Common myeloid progenitor, CD34-positive (primary cell): ENCODE measurements around the gene PFKP.

Experiments
- CTCF ChIA-PET: fragments of 350-600 bp; sonication (Branson Sonifier 250); formaldehyde crosslinking; loops from one replicate; lab custom pipeline; 2021; ENCODE audit warnings: antibody characterized with exemption; lab: Charles Lee
- POLR2A ChIA-PET: fragments of 350-600 bp; sonication (Branson Sonifier 250); formaldehyde crosslinking; loops from one replicate; lab custom pipeline; 2021; ENCODE audit warnings: antibody characterized with exemption; lab: Charles Lee
- DNase-seq, 3 donors: peaks; one replicate each; pipeline versions ENCODE4 v3.0.0 to v3.0.0-alpha.2; 2013
- H3K27ac ChIP-seq, 2 experiments: 1 replicate in 1 of 2; 2 replicates in 1 of 2; pipeline ENCODE4 v1.7.0; 2013; ENCODE audit warnings: inconsistent platforms in 2 of 2, low read length in 2 of 2, mild to moderate bottlenecking in 2 of 2, low read depth in 1 of 2, moderate library complexity in 1 of 2; ENCODE audit not compliant: severe bottlenecking in 2 of 2, insufficient read depth in 1 of 2, poor library complexity in 1 of 2
- H3K27me3 ChIP-seq, 5 experiments: replicated peaks in 2 of 5; 1 replicate in 3 of 5; 2 replicates in 2 of 5; pipeline versions ENCODE4 v1.6.1 to v1.7.0; 2013; ENCODE audit warnings: low read length in 4 of 5, mild to moderate bottlenecking in 2 of 5, moderate library complexity in 2 of 5, inconsistent platforms in 1 of 5; ENCODE audit not compliant: insufficient read depth in 5 of 5, control insufficient read depth in 4 of 5
- H3K36me3 ChIP-seq, 4 experiments: 1 replicate in 2 of 4; 2 replicates in 2 of 4; pipeline versions ENCODE4 v1.6.1 to v1.7.0; 2013; ENCODE audit warnings: low read length in 3 of 4, control low read depth in 1 of 4, mild to moderate bottlenecking in 1 of 4; ENCODE audit not compliant: control insufficient read depth in 4 of 4, insufficient read depth in 4 of 4
- H3K4me1 ChIP-seq, 4 experiments: 1 replicate in 3 of 4; 2 replicates in 1 of 4; pipeline versions ENCODE4 v1.6.1 to v1.7.1; 2013; ENCODE audit warnings: low read length in 3 of 4, mild to moderate bottlenecking in 3 of 4, control low read depth in 1 of 4, inconsistent platforms in 1 of 4, moderate library complexity in 1 of 4; ENCODE audit not compliant: control insufficient read depth in 4 of 4, insufficient read depth in 4 of 4; ENCODE audit errors: control extremely low read depth in 1 of 4
- H3K4me3 ChIP-seq, 7 experiments: 1 replicate in 4 of 7; 2 replicates in 3 of 7; pipeline versions ENCODE4 v1.5.1 to v1.7.0; 2013; ENCODE audit warnings: mild to moderate bottlenecking in 7 of 7, low read length in 6 of 7, moderate library complexity in 6 of 7, inconsistent platforms in 2 of 7, low read depth in 2 of 7, control low read depth in 1 of 7; ENCODE audit not compliant: insufficient read depth in 4 of 7, control insufficient read depth in 1 of 7; ENCODE audit errors: extremely low read depth in 1 of 7
- H3K9me3 ChIP-seq, 5 experiments: 1 replicate in 4 of 5; 2 replicates in 1 of 5; pipeline versions ENCODE4 v1.6.1 to v1.7.1; 2013; ENCODE audit warnings: low read length in 4 of 5, mild to moderate bottlenecking in 2 of 5, inconsistent platforms in 1 of 5, low read depth in 1 of 5, moderate library complexity in 1 of 5; ENCODE audit not compliant: control insufficient read depth in 4 of 5, insufficient read depth in 2 of 5; ENCODE audit errors: control extremely low read depth in 1 of 5
- WGBS: methylation state at CpG from one replicate; pipeline ENCODE4 v1.1.5; 2013; ENCODE audit not compliant: insufficient coverage; 5-methylcytosine and 5-hydroxymethylcytosine counted together

PFKP gene

DNA sequence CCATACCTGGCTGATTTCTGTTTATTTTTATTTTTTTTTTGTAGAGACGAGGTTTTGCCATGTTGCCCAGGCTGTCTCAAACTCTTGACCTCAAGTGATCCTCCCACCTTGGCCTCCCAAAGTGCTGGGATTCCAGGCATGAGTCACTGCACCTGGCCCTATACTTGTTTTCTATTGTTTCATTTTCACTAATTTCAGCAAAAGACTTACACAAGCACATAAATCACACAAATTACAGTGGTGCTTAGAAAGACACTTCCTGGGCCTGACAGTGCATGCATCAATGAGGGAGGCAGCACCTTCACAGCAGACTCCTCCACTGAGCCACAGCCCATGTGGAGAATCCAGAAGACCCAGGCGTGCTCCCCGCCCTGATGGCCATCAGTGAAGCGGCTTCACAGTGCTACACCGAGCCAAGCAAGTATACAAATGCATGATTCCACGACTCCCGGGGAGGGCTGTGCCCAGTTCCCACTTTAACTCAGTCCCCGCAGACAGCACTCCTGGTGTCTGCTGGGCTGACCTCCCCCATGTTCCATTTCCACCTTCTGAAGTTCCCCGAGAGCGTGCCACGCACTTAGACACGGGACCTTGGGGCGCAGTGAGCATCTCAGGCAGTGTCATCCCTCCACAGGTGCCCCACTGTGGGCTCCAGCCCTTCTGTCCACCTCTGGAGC is 84.7 kb downstream of the PFKP start:
- Histone ChIP-seq H3K36me3 (peaks cover 25 to 94% (median 73%) of the 10 kb centered on the region in 4 experiments), H3K27ac (no peak overlapping the region), H3K9me3 (no peaks in the 10 kb centered on the region), H3K4me3 (no peak overlapping the region), H3K27me3 (no peaks in the 10 kb centered on the region), H3K4me1 (no peaks in the 10 kb centered on the region)
- POLR2A ChIA-PET: no interaction called here
- CTCF ChIA-PET: interaction anchor here (1.6 kb wide), 1 partner anchor 12 kb away, joined by 5 read pairs; no protein-coding TSS in a partner anchor
- WGBS: over 99% methylated on average over 12 of the region's 13 CpGs
- no peak for DNase-seq

DNA sequence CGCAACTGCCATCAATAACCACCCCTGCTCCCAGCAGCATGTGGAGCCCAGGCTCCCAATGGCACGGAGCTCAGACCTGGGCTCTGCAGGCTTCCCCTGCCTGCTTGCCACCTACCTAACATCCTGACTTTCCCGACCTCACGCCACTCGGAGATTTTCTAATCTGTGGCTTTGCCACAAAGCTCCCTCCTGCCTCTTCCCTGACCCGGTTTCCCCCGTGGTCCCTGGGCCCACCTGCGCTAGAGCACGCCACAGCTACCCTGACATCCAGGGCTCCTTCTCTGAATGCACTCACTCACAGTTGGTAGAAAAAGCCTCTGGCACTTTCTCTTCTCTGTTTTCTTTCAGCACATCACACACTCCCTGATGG is 85.2 kb downstream of the PFKP start:
- no peak overlapping the region for H3K4me3 ChIP-seq
- H3K4me1 ChIP-seq: no peaks in the 10 kb centered on the region
- H3K36me3 ChIP-seq: peaks cover 21 to 94% (median 72%) of the 10 kb centered on the region in 4 experiments
- CTCF ChIA-PET: interaction anchor here (0.7 to 1.6 kb wide), 2 partner anchors 12 to 15 kb away, joined by 3 to 5 read pairs; no protein-coding TSS in a partner anchor
- H3K27me3 ChIP-seq: no peaks in the 10 kb centered on the region
- no peaks in the 10 kb centered on the region for H3K9me3 ChIP-seq
- WGBS: 98% methylated on average over 9 of the region's 9 CpGs
- POLR2A ChIA-PET: no interaction called here
- DNase-seq: no peak
- no peak overlapping the region for H3K27ac ChIP-seq

DNA sequence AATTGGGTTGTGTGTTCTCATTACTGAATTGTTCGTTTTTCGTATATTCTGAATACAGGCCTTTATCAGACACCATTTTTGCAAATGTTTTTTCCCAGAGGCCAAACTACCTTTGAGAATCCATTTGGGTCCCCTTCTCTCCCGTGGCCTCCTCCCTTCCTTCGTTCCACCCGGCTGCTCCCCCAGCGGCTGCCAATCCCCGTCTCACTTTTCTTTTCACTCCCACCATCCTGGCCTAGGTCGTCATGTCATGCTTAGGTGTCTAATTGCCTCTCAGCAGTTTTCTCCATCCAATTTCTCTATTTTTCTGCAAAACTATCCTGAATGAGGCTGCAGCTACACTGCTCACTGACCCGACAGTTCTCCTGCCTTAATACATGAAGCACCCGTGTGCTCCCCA is 87.3 kb downstream of the PFKP start:
- H3K4me3 ChIP-seq: no peak overlapping the region
- ChIA-PET CTCF (interaction anchor here (0.9 to 1.5 kb wide), 3 partner anchors 10 to 47 kb away, joined by 4 to 6 read pairs (median 4); no protein-coding TSS in a partner anchor), POLR2A (no interaction called here)
- 94% methylated on average over 9 of the region's 10 CpGs for WGBS
- H3K9me3 ChIP-seq: no peaks in the 10 kb centered on the region
- H3K36me3 ChIP-seq: peaks cover 13 to 94% (median 71%) of the 10 kb centered on the region in 4 experiments
- no peak for DNase-seq
- H3K27ac ChIP-seq: no peak overlapping the region
- H3K4me1 ChIP-seq: no peaks in the 10 kb centered on the region
- H3K27me3 ChIP-seq: no peaks in the 10 kb centered on the region

DNA sequence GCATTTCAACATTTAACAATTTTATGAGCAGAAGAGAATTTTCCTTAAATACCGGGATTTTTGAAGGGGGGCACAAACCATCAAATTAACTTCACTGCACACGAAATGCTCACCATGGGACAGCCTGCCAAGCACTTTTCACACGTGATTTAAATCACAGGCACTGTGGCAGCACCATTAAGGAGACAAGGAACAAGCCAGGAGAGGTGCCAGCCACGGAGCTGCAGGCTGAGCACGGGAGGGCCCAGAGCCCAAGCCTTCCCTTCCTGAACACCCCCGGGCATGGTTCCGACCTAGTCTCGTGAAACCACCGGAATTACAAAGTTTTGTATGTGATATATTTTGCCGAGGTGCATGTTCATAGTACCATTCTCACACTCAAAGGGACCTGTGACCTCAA is 91.8 kb downstream of the PFKP start:
- POLR2A ChIA-PET: no interaction called here
- no peaks in the 10 kb centered on the region for H3K27me3 ChIP-seq
- H3K4me1 ChIP-seq: no peaks in the 10 kb centered on the region
- H3K27ac ChIP-seq: no peak overlapping the region
- CTCF ChIA-PET: no interaction called here
- no peaks in the 10 kb centered on the region for H3K9me3 ChIP-seq
- H3K36me3 ChIP-seq: peaks cover 25 to 87% (median 66%) of the 10 kb centered on the region in 4 experiments
- 100% methylated on average over 4 of the region's 10 CpGs for WGBS
- H3K4me3 ChIP-seq: no peak overlapping the region
- no peak for DNase-seq

DNA sequence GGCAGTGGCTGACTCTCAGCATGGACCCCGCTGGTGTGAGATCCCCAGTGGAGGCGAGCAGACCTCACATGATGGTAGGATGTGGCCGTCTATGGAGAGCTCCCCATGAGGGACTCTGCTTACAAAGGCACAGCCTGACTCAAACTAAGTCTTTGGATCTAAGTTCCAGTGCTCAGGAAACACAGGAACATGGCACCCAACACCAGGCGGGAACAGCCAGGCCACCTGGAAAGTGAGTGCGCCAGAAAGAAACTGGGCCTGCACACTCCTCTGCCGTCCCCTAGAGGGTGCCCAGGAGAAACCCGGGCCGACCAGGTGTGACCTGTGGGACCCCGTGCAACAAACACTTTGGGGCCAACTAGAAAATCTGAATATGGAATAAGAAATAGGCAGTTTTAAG is 95.2 kb downstream of the PFKP start:
- DNase-seq: no peak
- peaks cover 26 to 89% (median 74%) of the 10 kb centered on the region in 4 experiments for H3K36me3 ChIP-seq
- H3K27ac ChIP-seq: no peak overlapping the region
- 94% methylated on average over 6 of the region's 9 CpGs for WGBS
- CTCF ChIA-PET: no interaction called here
- H3K27me3 ChIP-seq: no peaks in the 10 kb centered on the region
- H3K4me3 ChIP-seq: no peak overlapping the region
- POLR2A ChIA-PET: no interaction called here
- H3K9me3 ChIP-seq: no peaks in the 10 kb centered on the region
- H3K4me1 ChIP-seq: no peaks in the 10 kb centered on the region

DNA sequence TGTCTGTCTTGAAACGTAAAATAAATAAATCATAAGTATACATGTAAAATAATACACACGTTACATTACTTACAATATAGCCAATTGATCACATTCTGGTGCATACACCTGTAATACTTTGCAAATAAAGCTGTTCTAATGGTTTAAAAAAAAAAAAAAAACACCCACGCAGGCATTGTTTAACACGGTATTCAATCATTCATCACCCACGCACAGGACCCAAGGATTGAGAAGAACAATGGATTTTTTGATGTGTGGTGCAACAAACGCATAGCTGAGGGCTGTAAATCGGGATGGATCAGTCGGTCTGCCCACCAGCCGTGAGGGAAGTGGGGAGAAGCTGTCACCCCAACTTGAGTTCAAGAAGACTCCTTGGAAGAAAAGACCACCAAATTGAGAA is 96.5 kb downstream of the PFKP start:
- Histone ChIP-seq H3K4me1 (no peaks in the 10 kb centered on the region), H3K36me3 (peaks cover 28 to 89% (median 75%) of the 10 kb centered on the region in 4 experiments), H3K27me3 (no peaks in the 10 kb centered on the region), H3K4me3 (no peak overlapping the region), H3K9me3 (no peaks in the 10 kb centered on the region), H3K27ac (no peak overlapping the region)
- ChIA-PET POLR2A (no interaction called here), CTCF (interaction anchor here (1.0 to 1.8 kb wide), 2 partner anchors 8 to 11 kb away, joined by 5 to 6 read pairs; no protein-coding TSS in a partner anchor)
- 95% methylated on average over 3 of the region's 9 CpGs for WGBS
- no peak for DNase-seq

DNA sequence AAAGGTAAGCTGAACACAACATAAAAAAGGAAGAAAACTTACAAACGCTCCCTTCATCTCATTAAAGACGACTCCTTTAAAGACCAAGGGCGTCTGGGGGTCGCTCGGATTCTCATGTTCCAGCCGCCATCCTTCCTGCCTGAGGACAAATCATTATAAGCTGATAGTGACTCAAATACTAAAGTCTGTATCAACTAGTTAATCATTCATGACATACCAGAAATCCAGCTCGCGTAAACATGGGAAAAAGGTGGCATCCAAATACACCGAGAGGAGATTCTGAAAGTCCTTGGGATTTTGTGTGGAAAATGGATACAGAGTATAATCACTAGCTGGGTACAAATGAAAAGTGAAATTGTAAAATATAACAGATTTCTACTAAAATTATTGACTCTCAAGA is 97.8 kb downstream of the PFKP start:
- WGBS: no CpG with 5 or more reads among the region's 9 CpGs
- no peaks in the 10 kb centered on the region for H3K4me1 ChIP-seq
- H3K36me3 ChIP-seq: peaks cover 26 to 88% (median 75%) of the 10 kb centered on the region in 4 experiments
- no peaks in the 10 kb centered on the region for H3K9me3 ChIP-seq
- H3K4me3 ChIP-seq: no peak overlapping the region
- no peaks in the 10 kb centered on the region for H3K27me3 ChIP-seq
- no peak overlapping the region for H3K27ac ChIP-seq
- ChIA-PET POLR2A (no interaction called here), CTCF (interaction anchor here (0.9 to 1.8 kb wide), 2 partner anchors 10 to 26 kb away, joined by 3 to 6 read pairs; no protein-coding TSS in a partner anchor)
- DNase-seq: no peak
